Kasumi-1 (cell line): ENCODE data around the gene COL16A1.
"Not testable (repeated sequence)": the region's sequence is repeated elsewhere in the genome, so short reads cannot be mapped to it uniquely, and the experiment has no call there.

Source experiments
- DNase-seq, 2 experiments: peaks; one replicate each; lab custom pipeline; 2025; lab: John Stamatoyannopoulos, UW

COL16A1 gene

DNA sequence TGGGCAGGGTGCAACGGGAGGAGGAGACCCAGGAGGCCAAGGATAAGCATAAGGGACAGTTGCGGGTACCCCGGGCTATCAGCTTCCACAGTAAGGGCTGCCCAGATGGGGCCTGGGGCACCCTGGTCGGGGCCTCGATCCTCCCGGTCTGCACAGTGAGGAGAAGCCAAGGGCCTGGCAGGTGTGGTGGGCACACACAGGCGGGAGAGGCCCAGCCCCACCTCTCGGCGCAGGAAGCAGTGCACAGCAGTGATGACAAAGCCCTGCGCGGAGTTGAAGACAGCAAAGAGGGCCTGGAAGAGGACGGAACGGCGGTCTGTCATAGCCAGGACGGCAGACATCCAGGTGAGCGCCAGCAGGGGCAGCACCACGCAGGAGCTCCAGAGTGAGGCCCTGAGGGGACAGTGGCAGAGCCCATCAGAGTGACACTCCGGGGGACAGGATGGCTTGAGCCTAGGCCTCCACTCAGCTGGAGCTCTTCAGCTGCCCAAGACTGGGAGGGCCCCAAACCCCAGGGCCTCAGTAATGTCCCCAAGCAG, 29.0 kb upstream of the COL16A1 start:
- DNase-seq = no peak

DNA sequence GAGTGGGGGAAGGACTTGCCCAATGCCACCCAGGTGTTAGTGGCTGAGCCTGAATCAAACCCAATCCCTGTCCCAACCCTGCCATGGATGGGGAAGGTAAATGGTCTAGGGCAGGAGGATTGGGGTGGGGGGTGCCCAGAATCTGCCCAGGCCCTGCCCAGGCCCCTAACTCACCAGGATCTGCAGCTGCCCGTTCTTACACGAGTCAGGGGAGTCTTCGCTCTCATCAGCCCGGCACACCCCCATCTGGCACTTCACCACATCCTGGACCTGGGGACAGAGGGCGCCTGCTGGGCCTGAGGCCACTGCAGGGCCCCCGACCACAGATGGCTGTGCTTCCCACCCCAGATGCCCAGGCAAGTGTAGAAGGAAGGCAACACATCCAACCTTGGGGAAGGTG, 28.5 kb upstream of the COL16A1 start:
- no peak for DNase-seq

DNA sequence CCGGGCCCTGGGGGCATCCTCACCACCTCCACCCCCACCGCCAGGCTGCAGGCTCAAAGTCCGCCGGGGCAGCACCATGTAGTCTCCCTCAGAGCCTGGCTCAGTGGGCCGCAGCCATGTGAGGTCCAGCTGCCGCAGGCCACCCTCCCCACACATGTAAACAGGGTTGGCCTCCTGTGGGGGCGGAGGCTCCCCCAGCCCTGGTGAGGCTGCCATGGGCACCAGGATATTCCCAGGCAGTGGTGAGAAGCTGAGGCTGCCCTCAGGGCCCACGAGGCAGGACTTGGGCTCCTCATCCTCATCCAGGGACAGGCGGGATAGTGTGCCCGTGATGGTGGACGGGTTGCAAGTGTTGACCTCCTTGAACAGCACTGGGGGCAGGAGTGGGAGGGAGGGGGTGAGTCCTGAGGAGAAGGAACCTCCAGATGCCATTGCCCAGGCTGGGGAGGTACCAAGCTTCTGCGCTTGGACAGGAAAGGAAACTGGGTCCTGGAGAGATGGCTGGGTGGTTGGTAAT, 27.3 kb upstream of the COL16A1 start:
- no peak for DNase-seq

DNA sequence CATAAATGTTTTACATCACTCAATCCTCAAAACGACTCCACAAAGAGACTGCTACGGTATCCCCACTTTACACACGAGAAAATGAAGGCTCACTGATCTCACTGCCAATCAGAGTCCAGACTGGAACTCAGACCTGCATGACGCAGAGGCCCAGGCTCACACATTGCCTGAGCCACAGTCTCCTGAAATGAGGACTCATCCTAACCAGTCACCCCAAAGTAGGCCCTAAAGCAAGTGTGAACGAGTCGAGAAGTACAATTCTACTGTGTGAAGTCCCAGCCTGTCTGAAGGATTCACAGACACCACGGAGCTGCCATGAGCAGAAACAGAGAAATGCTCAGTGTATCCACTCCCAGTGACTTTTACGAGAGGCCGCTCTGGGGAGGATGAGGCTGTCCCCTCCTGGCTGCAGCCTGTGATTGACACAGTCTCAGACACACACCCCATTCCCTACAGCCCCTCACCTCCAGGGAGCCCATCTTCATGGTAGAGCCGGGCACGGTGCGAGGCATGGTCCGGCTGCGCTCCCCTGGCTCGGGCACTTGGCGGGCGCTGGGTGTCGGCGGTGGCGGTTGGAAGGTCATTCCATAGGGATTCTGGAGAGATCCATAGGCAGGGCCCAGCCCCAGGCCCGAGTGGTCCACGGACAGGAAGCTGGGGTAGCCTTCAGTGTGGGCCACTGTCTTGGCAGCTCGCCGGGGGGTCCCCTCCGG, 26.7 kb upstream of the COL16A1 start:
- DNase-seq = no peak

DNA sequence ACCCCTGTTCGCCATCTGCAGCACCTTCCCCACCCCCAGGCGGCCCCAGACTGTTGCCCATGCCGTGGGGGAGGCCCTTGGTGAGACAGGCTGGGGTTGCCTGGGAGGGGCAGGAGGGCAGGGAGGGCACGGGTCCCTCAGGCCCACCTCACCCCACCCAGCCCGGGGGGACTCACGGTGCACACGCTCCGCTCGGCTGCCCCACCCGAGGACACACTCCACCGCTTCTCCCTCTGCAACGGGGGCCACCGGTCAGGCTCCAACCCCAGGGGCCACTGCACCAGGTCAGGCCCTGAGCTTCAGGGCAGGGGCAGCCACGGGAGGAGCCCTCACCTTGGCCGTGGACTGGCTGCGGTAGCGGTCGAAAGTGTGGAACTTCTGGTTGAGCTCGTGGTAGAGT, 24.0 kb upstream of the COL16A1 start:
- no peak for DNase-seq

DNA sequence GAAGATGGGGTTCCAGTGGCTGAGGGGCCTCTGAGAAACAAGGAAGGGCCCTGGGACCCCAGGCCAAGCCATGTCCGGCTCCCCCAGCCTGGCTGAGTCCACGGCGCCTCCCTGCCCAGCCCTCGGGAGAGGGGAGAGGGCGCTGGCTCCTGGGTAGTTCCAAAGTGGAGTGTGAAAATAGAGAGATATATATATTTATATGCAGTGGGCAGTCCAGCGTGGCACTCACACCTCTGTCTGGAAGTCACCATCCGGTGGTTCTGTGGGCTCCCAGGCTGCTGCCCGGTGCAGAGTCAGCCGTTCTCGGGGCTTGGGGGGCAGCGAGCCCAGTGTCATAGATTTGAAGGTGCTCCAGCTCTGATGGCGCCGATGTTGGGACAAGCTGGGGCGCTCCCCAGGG, 23.4 kb upstream of the COL16A1 start:
- no peak for DNase-seq

DNA sequence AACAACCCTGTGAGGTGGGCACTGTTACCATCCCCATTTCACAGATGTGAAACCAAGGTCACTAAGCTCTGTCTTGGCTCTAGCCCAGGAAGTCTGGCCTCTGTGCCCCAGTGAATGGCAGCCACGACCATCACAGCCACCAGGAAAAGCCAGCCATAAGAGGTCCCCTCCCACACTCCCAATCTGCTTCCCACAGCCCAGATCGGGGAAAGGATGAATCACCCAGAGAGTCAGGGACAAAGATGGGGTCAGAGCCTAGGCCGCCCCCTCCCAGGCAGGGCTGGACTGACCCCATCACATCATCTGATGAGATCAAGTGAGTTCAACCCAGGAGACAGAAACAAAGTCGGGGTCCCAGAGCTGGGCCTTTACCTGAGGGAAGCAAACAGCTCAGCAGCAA, 22.9 kb upstream of the COL16A1 start:
- no peak for DNase-seq

DNA sequence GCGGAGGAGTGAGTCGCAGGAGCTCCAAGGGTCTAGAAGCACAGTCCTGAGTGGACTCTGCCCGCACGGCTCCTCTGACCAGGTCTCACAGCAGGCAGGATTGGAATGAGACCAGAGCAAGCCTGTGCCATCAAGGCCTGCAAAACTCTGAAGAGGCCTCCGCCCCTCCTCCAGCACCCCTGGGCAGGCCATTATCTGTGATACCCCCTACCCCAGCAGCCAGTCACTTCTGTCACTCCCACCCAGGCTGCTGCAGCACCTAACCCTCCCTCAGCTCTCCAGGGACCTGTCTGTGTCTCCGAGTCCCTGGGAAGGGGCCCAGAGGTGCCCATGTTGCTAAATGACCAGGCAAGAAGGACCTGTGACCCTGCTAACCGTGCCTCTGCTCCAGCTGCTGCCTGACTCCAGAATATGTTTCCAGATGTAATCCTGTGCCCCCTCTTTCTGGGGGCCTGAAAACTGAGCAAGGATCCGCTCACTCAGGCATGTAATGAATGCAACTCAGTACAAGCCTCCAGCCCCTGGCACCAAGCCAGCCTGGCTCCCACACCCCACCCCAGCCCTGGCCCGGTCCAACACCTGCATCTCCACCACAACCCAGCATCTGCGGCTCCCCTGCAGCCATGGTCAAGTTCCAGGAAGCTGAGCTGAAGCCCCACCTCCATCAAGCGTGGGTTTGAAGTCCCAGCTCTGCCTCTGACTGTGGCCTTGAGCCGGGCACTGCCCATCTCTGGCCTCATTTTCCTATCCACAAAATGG, 22.1 kb upstream of the COL16A1 start:
- no peak for DNase-seq

DNA sequence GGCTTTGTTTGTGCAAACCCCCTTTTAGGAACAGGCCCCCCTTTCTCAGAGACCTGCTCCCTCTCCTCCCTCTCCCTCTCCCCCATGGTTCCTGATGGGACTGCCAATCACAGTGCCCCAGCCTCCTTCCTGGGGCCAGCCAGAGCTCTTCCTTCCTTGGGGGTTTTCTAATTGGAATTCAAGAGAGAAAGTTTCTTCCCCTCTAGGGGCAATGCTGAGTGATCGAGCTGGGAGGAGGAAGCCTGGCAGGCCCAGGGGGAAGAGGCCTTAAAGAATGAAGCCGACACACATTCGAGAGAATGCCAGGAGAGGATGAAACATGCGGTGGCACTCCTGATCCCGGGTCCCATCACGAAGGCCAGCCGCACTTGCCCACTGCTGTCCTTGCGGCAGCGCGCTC, 21.3 kb upstream of the COL16A1 start:
- DNase-seq = no peak

DNA sequence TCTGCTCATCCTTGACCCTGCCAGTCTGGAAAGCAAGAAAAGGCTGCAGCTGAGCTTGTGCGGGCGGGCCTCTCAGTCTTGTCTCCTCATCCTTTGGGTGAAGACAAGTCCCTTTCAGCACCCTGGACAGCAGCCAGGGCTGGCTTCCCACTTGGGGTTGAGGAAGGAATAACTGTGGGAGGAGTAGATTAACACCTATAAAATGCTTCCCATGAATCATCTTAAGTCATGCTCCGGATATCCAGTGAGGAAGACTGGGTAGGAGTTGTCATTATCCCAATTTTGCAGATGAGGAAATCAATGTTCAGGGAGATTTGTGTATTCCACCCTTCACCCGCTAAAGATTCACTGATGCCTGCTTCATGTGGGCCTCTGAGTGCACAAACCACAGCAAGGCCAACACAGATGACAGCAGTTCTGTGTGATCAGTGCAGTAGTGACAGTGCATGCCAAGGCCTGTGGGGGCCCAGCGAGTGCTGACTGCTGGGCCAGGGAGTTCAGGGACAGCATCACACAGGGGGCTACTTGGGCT, 20.1 kb upstream of the COL16A1 start:
- peak; percentile 36 to 51 for DNase-seq

DNA sequence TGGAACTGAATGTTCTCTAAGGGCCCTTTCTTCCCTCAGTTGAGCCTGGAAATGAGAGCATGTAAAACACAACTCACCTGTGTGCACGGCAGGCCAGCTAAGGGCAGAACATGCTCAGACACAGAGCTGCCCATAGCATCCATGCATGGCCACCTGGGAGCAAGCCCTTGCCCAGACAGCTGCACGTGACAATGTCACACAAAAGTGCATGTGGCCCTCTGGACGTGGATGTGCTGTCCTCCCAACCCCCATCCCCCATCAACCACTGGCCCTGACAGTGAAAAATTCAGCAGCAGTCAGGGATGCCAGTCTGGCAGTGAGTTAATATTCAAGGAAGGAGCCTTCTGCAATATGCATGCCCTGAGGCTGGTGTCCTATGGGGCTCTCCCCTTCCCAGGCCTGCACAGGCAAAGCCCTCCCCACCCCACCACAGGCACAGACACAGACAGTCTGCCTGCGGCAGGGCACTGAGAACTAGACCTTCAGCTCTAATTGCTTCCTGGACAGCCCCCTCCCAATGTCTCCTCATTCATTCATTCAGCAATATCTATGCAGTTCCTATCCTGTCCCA, 14.6 kb upstream of the COL16A1 start:
- no peak for DNase-seq

DNA sequence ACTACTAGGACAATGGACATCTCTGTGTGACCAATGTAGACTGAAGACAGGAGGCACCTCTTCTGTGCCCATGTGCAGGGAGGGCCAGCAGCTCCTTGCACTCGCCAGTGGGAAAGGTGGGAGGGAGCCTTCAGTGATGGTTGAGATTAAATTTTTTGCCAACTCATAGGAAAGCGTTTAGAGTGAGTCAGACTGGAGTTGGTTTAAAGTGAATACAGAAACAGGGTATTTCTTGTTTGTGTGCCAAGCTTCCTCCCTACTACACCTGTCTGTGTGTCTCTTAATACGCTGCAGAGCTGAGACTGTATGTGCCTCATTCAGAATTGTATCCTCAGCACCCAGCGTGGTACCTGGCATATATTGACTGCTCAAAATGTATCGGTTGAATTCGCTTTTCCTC, 13.5 kb upstream of the COL16A1 start:
- no peak for DNase-seq

DNA sequence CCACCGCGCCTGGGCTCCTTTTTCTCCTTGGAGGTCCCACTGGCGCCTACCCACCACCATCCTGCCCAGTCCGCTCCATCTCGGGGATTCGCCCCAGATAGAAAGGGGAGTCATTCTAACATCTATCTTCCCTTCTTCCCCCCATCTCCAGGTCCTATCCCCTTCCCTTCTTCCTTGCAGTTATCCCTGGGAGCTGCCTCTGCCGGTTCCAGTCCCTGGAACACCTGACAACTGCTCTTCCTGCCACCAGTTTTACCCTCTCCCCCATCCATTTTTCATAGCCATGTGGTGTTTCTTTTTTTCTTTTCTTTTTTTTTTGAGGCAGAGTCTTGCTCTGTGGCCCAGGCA, 12.0 kb upstream of the COL16A1 start:
- no peak for DNase-seq

DNA sequence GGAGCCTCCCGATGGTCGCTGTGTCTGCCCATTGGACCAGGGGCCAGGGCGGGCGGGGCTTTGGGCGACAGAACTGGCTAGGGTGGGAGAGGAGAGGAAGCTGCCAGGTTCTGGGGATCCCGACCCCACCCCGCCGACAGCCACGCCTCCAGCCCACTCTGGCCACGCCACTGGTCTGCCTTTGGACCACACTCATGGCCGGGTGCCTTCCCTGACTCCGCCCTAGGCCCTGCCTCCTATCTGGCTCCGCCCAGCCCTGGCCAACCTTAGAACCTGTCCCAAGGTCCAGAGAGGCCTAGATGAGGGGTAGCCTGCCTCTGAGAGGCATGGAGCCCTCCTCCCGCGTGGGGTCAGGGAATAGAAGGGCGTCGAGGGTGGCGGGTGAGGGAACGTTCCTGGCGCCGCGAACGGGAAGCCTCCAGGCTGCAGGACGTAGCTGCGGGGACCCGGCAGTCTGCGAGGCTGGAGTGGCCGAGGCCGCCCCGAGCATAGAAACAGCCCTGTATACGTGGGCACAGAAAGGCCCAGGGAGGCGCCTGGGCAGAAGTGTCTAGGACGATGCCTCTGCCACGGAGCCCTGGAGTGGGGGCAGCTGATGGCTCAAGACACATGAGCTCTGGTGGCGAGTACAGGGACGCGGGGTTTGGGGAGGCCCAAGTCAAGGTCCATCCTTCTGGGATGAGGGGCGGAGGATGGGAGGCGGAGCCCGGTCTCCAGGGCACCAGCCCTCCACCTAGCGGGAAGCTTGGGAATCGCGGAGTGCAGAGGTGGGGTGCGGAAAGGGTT, 11.5 kb upstream of the COL16A1 start:
- peak; percentile 7 to 14 for DNase-seq

DNA sequence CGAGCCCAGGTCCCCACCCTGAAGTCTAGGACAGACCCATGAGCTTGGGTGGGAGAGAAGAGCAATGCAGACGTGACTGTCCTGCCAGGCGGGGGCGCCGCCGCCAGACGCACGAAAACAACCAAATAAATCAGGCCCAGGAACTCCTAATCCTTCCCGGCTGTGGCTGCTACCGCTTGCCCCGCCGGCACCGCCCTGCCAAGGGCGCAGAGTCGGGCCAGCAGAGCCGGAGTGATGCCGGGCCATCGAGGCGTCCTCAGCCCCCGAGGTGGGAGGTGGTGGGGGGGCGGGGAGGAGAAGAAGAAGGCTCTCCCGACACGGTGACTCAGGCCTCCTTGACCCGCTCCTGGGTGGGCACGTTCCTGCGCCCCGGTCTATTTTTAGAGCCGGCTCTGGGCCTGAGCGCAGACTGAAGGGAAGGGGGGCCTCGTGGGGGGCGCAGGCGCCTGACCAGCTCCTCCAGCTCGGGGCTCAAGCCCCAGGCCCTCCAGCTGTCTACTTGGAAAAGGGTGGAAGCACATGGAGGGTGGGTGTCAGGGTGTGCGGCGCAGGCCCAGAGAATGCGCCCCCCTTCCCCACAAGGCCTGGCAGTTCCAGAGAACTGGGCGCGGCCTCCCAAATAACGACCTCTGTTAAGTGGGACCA, 10.7 kb upstream of the COL16A1 start:
- DNase-seq = no peak

DNA sequence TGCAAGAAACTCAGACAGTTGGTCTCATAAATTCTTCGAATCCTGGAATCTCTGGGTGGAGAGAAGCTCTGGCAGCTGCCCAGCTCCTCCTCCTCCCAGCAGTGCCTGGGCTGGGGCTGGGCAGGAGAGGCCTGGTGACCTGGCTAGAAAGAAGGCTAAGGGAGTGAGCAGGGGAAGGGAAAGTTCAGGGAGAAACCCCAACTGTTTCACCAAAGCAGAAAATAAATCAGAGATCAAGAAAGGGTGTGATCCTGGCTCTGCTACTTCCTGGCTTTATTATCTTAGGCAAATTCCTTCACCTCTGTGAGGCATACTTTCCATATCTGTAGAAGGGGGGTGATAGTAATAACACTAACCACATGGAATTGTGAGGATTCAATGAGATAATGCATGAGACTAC, 8.8 kb upstream of the COL16A1 start:
- DNase-seq = no peak

DNA sequence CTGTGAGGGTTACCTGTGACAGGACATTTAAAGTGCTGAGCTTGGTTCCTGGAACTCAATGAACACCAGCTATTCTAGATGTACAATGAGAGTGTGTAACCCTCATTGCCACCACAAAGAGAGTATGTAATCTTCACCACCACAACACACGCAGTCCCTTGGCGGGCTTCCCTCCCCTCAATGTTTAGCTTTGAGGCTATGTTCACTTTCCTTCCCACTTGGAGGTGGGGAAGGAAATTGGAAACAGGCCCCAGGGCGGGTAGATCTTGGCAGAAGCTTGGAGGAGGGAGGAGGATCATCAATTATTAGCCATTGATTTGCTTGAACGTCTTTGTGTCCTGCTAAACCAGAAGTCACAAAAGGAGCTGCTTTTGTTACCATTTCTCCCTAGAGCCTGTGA, 8.3 kb upstream of the COL16A1 start:
- DNase-seq = no peak

DNA sequence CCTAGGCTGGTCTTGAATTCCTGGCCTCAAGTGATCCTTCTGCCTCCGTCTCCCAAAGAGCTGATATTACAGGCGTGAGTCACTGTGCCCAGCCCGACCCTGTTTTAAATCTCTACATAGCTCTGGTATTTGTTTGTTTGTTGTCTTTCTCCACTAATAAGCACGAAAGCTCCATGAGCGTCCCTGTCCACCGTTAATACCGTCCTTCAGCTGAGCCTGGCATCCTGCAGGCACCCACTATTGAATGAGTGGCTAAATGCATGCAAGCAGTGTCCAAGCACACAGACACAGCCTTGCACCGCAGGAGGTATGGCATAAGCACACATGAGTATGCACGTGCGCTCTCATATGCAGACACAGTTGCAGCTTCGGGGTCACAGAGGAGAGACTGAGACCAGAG, 4.5 kb upstream of the COL16A1 start:
- DNase-seq = no peak

DNA sequence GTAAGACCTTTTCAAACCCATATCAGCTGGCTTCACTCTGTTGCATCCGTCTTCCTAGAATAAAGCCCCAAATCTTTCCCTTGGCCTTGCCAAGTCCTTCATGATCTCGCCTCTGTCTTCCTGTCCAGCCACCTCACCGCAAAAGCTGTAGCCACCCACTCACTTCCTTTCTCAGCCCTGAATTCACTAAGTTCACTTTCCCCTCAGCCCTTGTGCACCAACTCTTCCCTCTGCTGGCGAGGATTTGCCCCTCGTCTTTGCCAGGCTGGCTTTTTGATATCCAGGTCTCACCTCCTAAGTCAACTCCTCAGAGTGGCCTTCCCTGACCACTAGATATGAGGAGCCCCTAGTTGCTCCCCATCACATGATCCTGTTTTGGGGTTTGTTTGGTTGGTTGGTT, 3.9 kb upstream of the COL16A1 start:
- peak; percentile 7 to 23 for DNase-seq

DNA sequence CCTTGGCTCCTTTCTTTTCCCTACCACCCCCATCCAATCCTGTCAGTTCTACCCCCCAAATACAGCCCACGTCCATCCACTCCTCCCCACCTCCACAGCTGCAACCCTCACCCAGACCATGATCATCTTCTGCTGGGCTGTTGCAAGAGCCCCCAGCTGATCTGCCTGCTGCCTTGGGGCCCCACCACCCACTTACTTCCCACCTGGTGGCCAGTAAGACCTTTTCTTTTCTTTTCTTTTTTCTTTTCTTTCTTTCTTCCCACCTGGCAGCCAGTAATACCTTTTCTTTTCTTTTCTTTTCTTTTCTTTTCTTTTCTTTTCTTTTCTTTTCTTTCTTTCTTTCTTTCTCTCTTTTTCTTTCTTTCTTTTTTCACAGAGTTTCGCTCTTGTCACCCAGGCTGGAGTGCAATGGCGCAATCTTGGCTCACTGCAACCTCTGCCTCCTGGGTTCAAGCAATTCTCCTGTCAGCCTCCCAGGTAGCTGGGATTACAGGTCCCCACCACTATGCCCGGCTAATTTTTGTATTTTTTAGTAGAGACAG, 3.3 kb upstream of the COL16A1 start:
- DNase-seq = not testable (repeated sequence)

DNA sequence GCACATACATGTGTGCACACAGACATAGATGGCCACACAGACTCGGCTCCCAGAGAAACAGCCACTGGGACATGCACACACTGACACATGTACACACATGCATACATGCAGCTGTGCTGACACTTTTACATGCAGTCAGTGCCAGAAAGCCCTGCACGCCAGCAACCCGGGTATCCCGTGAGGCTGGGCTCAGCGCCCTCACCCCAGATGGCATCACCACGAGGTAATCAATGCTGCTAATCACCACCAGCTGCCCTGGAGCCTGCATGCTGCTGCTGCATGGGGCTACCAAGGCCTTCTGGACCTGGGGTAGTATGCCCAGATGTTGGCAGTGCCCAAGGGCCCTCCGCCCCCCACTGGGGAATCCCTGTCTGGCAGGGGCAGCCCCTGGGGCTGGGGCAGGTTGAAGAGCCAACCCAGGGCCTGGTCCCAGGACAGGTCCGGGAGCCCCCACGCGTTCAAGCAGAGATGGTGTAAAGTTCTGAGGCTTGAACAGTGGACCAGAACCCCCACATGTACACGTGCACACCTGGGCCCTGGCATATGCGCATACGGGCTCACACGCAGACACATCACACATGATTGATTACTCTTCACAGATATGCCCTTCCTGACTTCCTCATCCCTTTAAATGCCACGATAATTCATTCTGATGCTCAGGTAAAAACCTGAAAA, 2.7 kb upstream of the COL16A1 start:
- no peak for DNase-seq
